Epithelial cell of esophagus (primary cell): ENCODE measurements around the gene SPRY2.

Source experiments
- DNase-seq: peaks from one replicate; pipeline ENCODE4 v3.0.0; 2010; ENCODE audit warnings: low read depth
- H3K4me3 ChIP-seq: 2 replicates; pipeline ENCODE4 v1.5.1; 2011; ENCODE audit warnings: mild to moderate bottlenecking, low read length, control low read depth
- CTCF ChIP-seq: IDR thresholded peaks from 2 replicates; pipeline ENCODE4 v1.5.1; 2011; ENCODE audit warnings: low read depth, mild to moderate bottlenecking, low read length, control low read depth, inconsistent platforms; ENCODE audit not compliant: insufficient read depth; ENCODE audit errors: missing control alignments

SPRY2 gene

DNA sequence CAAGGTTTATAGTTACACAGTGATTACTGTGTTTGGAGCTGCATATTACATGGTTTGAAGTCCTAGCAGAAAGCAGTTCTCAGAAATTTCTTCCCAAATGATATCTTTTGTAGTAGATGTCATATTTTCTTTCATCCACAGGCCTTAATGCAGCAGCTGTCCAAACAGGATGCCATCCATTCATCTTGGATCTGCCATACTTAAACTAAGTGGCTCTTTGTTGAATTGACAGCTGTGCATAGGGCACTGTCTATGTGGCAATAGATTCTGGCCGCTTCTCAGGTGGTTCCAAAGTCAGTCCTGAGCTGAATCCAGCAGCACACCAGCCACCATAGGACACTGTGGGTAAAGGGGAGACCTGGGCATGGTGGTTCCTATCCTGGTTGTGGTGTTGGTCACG is 41.6 kb upstream of the SPRY2 start:
- no peak for TF ChIP-seq CTCF
- no peak for DNase-seq
- no peak overlapping the region for H3K4me3 ChIP-seq

- peak; percentile 79 for DNase-seq
Observed at GRCh38 chr13:80379245-80379644, 38.3 kb upstream of the SPRY2 start.

GRCh38 chr13:80376554-80376953 is 35.6 kb upstream of the SPRY2 start:
- TF ChIP-seq CTCF, result no peak
- no peak for DNase-seq
- H3K4me3 ChIP-seq, result no peak overlapping the region

More at GRCh38 chr13:80379245-80379644, 38.3 kb upstream of the SPRY2 start:
- no peak for TF ChIP-seq CTCF
- H3K4me3 ChIP-seq, result no peak overlapping the region

- no peak overlapping the region for H3K4me3 ChIP-seq
- no peak for DNase-seq
- TF ChIP-seq CTCF, result no peak
Observed at GRCh38 chr13:80374901-80375300, 34.0 kb upstream of the SPRY2 start.

DNA sequence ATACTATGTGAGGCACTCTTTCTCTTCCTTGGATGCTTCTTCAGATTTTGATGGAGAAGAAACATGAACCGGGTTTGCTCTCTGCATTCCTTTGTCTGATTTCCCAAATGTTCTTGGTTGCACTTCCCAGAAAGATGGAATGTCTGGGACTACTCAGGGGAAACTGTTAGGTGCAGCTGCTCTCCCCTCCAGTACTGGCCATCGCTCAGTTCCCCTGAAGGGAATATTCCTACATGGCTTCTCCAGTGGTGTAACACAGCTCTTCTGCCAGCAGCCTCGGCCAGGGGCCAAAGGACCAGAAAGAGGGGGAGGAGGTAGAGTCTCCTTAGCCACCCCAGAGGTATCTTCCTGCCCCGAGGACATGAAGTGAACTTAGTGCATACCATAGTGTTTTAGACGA is 33.5 kb upstream of the SPRY2 start:
- no peak for TF ChIP-seq CTCF
- no peak overlapping the region for H3K4me3 ChIP-seq
- no peak for DNase-seq

DNA sequence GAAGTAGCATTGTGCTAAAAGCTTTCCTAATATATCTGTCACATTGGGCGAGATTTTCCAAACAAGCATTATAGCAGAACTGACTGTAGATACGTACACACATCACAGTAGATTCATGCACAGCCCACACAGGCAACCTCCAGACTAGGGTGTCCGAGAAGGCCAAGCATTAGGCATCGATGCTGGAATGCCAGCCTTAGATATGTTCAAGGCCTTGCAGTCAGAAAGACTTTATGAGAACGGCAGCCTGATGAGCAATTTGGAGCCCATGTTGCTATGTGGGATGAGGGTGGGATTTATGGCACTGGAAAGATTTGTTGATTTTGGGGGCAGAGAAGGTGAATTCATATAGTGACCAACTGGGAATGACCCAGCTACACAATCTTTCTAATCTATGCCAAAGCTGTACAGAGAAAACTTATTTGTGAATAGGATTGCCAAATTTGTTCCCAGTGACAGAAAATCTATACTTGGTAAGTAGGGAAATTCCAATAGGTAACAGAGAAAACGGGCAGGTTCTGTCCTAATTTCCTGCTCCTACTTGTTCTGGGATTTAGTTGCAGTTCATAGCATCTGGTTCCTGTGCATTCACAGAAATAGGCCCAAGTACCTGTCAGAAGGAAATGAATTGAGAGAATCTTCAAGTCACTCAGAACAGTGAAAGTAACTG is 31.0 kb upstream of the SPRY2 start:
- H3K4me3 ChIP-seq, result no peak overlapping the region
- peak; percentile 14 for DNase-seq
- no peak for TF ChIP-seq CTCF

DNA sequence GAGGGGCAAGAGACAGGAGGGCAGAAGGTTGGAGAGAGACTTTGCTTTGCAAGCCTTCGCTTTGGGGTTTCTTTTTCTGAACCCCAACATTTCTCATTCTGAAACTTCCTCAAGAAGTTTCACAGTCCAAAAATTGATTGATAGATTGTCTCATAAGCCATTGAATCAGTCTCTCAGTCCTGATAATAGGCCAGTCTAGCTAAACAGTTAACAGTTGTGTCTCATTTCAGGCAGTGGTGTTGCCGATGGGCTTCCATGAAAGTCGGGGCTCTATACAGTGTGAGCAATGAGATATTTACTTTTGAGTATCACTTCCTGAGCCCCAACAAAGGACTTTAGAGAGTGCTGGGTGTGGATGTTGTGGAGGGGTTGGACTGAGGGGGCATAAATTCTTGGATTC is 26.5 kb upstream of the SPRY2 start:
- TF ChIP-seq CTCF, result no peak
- DNase-seq, result no peak
- no peak overlapping the region for H3K4me3 ChIP-seq
